Measurements from ENCODE around the gene GGACT.

GGACT gene

GRCh38 chr13:100513171-100513570 lies 75.4 kb downstream of the GGACT start:
- TF ChIP-seq EZH2phosphoT487 (IDR thresholded peaks at IDR 0.05; ENCODE audit: low read depth) = no peak
- TF ChIP-seq CTCF (IDR thresholded peaks at IDR 0.05; ENCODE audit: low read depth, low read length) = no peak
- Histone ChIP-seq H2AFZ (ENCODE audit: low read depth, low read length) (no peak overlapping the region), H3K4me3 (ENCODE audit: low read length) (no peak overlapping the region), H3K4me1 (ENCODE audit: low read length) (peaks cover 43% of the 10 kb centered on the region), H3K9ac (ENCODE audit: low read length) (no peak overlapping the region), H4K20me1 (ENCODE audit: insufficient read depth, low read length) (no peaks in the 10 kb centered on the region), H3K27ac (ENCODE audit: low read length) (no peak overlapping the region), H3K9me3 (ENCODE audit: insufficient read depth, low read length) (no peaks in the 10 kb centered on the region), H3K36me3 (replicated peaks; ENCODE audit: low read depth, low read length) (no peaks in the 10 kb centered on the region), H3K27me3 (ENCODE audit: low read depth, low read length) (no peaks in the 10 kb centered on the region), H3K79me2 (ENCODE audit: low read length) (no peaks in the 10 kb centered on the region), H3K4me2 (ENCODE audit: low read length) (no peak overlapping the region)

- Histone ChIP-seq H3K9ac (ENCODE audit: low read length) (no peak overlapping the region), H3K4me3 (ENCODE audit: low read length) (no peak overlapping the region), H3K79me2 (ENCODE audit: low read length) (no peaks in the 10 kb centered on the region), H3K27me3 (ENCODE audit: low read depth, low read length) (no peaks in the 10 kb centered on the region), H3K4me1 (ENCODE audit: low read length) (peaks cover 38% of the 10 kb centered on the region), H3K4me2 (ENCODE audit: low read length) (no peak overlapping the region), H2AFZ (ENCODE audit: low read depth, low read length) (no peak overlapping the region), H4K20me1 (ENCODE audit: insufficient read depth, low read length) (no peaks in the 10 kb centered on the region), H3K36me3 (replicated peaks; ENCODE audit: low read depth, low read length) (no peaks in the 10 kb centered on the region), H3K9me3 (ENCODE audit: insufficient read depth, low read length) (no peaks in the 10 kb centered on the region), H3K27ac (ENCODE audit: low read length) (no peak overlapping the region)
- TF ChIP-seq EZH2phosphoT487 (IDR thresholded peaks at IDR 0.05; ENCODE audit: low read depth) = no peak
- no peak for TF ChIP-seq CTCF (IDR thresholded peaks at IDR 0.05; ENCODE audit: low read depth, low read length)
Measured at GRCh38 chr13:100512422-100512821, 76.2 kb downstream of the GGACT start.

- TF ChIP-seq CTCF (IDR thresholded peaks at IDR 0.05; ENCODE audit: low read depth, low read length) = no peak
- TF ChIP-seq EZH2phosphoT487 (IDR thresholded peaks at IDR 0.05; ENCODE audit: low read depth) = no peak
- Histone ChIP-seq H3K4me1 (ENCODE audit: low read length) (peaks cover 38% of the 10 kb centered on the region), H3K4me3 (ENCODE audit: low read length) (no peak overlapping the region), H3K9ac (ENCODE audit: low read length) (no peak overlapping the region), H3K79me2 (ENCODE audit: low read length) (no peaks in the 10 kb centered on the region), H3K4me2 (ENCODE audit: low read length) (no peak overlapping the region), H3K36me3 (replicated peaks; ENCODE audit: low read depth, low read length) (no peaks in the 10 kb centered on the region), H3K27ac (ENCODE audit: low read length) (no peak overlapping the region), H2AFZ (ENCODE audit: low read depth, low read length) (no peak overlapping the region), H3K9me3 (ENCODE audit: insufficient read depth, low read length) (no peaks in the 10 kb centered on the region), H3K27me3 (ENCODE audit: low read depth, low read length) (no peaks in the 10 kb centered on the region), H4K20me1 (ENCODE audit: insufficient read depth, low read length) (no peaks in the 10 kb centered on the region)
Measured at GRCh38 chr13:100511466-100511865, 77.1 kb downstream of the GGACT start.

GRCh38 chr13:100510208-100510957 lies 78.2 kb downstream of the GGACT start:
- Histone ChIP-seq H3K9me3 (ENCODE audit: insufficient read depth, low read length) (no peaks in the 10 kb centered on the region), H3K4me1 (ENCODE audit: low read length) (peaks cover 48% of the 10 kb centered on the region), H2AFZ (ENCODE audit: low read depth, low read length) (no peak overlapping the region), H3K27ac (ENCODE audit: low read length) (no peak overlapping the region), H3K4me2 (ENCODE audit: low read length) (no peak overlapping the region), H4K20me1 (ENCODE audit: insufficient read depth, low read length) (no peaks in the 10 kb centered on the region), H3K36me3 (replicated peaks; ENCODE audit: low read depth, low read length) (no peaks in the 10 kb centered on the region), H3K4me3 (ENCODE audit: low read length) (no peak overlapping the region), H3K9ac (ENCODE audit: low read length) (no peak overlapping the region), H3K79me2 (ENCODE audit: low read length) (no peaks in the 10 kb centered on the region), H3K27me3 (ENCODE audit: low read depth, low read length) (no peaks in the 10 kb centered on the region)
- TF ChIP-seq EZH2phosphoT487 (IDR thresholded peaks at IDR 0.05; ENCODE audit: low read depth) = no peak
- TF ChIP-seq CTCF (IDR thresholded peaks at IDR 0.05; ENCODE audit: low read depth, low read length) = no peak

Data from OCI-LY3 (cell line).